Neural cell (in vitro differentiated cells): ENCODE measurements around the gene ESF1.

Source experiments
- EZH2 ChIP-seq: fragments of 200-600, 300-800 bp; shearing (Covaris generic), sonication (generic); IDR thresholded peaks from 2 replicates; pipeline ENCODE4 v1.6.1; 2014; ENCODE audit warnings: antibody characterized with exemption, low read length, borderline replicate concordance, mild to moderate bottlenecking; ENCODE audit not compliant: insufficient read depth, poor library complexity, severe bottlenecking
- POLR2AphosphoS5 ChIP-seq: IDR thresholded peaks from 2 replicates; pipeline ENCODE4 v1.6.1; 2012
- RAD21 ChIP-seq: fragments of 450-650 bp; conservative IDR thresholded peaks from 2 replicates; pipeline ENCODE4 v1.6.1; 2014; ENCODE audit warnings: antibody characterized with exemption, mild to moderate bottlenecking, moderate library complexity
- REST ChIP-seq: IDR thresholded peaks from 2 replicates; pipeline ENCODE4 v1.6.1; 2012; ENCODE audit warnings: borderline replicate concordance
- SMC3 ChIP-seq: fragments of 450-650 bp; conservative IDR thresholded peaks from 2 replicates; pipeline ENCODE4 v1.6.1; 2014; ENCODE audit warnings: antibody characterized with exemption, mild to moderate bottlenecking, moderate library complexity; ENCODE audit not compliant: poor library complexity
- TF ChIP-seq, protein P1 (sequence below): fragments of 450-650 bp; IDR thresholded peaks from 2 replicates; pipeline ENCODE4 v1.5.1; 2014; ENCODE audit warnings: antibody characterized with exemption, mild to moderate bottlenecking, moderate library complexity; ENCODE audit not compliant: poor library complexity, severe bottlenecking

DNA sequence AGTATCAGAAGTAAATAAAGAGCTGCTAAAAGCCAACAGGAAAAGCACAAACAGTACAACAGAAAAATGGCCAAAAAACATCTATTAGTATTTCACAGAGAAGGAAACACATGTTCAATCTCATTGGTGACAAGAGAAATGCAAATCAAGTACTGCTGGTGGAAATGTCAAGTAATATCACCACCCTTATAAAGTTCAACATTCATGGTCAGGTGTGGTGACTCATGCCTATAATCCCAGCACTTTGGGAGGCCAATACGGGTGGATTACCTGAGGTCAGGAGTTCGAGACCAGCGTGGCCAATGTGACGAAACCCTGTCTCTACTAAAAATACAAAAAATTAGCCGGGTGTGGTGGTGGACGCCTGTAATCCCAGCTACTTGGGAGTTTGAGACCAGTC is 42.8 kb downstream of the ESF1 start:
- TF ChIP-seq, protein P1, sequence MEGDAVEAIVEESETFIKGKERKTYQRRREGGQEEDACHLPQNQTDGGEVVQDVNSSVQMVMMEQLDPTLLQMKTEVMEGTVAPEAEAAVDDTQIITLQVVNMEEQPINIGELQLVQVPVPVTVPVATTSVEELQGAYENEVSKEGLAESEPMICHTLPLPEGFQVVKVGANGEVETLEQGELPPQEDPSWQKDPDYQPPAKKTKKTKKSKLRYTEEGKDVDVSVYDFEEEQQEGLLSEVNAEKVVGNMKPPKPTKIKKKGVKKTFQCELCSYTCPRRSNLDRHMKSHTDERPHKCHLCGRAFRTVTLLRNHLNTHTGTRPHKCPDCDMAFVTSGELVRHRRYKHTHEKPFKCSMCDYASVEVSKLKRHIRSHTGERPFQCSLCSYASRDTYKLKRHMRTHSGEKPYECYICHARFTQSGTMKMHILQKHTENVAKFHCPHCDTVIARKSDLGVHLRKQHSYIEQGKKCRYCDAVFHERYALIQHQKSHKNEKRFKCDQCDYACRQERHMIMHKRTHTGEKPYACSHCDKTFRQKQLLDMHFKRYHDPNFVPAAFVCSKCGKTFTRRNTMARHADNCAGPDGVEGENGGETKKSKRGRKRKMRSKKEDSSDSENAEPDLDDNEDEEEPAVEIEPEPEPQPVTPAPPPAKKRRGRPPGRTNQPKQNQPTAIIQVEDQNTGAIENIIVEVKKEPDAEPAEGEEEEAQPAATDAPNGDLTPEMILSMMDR = no peak
- TF ChIP-seq RAD21 (no peak), SMC3 (no peak), REST (no peak), POLR2AphosphoS5 (no peak), EZH2 (no peak)
